ENCODE data around the gene MAPT.

- TF ChIP-seq CTCF (IDR thresholded peaks at IDR 0.05), result no peak
- TF ChIP-seq POLR2A (IDR thresholded peaks at IDR 0.05), result no peak
- no peak for TF ChIP-seq POLR2AphosphoS5 (IDR thresholded peaks at IDR 0.05)
These were observed 20.2 kb upstream of the MAPT start for GRCh38 chr17:45874151-45874550.
